Fibroblast of lung (primary cell): ENCODE results near the gene FLNB. TPM values are rescaled to one million over a fixed set of nuclear protein-coding genes. Genes with fewer than 3 reads are reported as not detected.

Experiments used
- DNase-seq, 2 donors: peaks; one replicate each; pipeline versions ENCODE4 v3.0.0 to v3.0.0-alpha.2; 2010; ENCODE audit warnings: low read depth in 2 of 2
- H2AFZ ChIP-seq: 2 replicates; pipeline ENCODE4 v1.5.1; 2012; ENCODE audit warnings: low read length, control low read depth, inconsistent platforms
- H3K27ac ChIP-seq: 2 replicates; pipeline ENCODE4 v1.5.1; 2011; ENCODE audit warnings: low read length, control low read depth; ENCODE audit not compliant: insufficient read depth
- H3K27me3 ChIP-seq: 2 replicates; pipeline ENCODE4 v1.5.1; 2011; ENCODE audit warnings: mild to moderate bottlenecking, low read length; ENCODE audit not compliant: control insufficient read depth, insufficient read depth
- H3K36me3 ChIP-seq: 2 replicates; pipeline ENCODE4 v1.5.1; 2011; ENCODE audit warnings: low read length; ENCODE audit not compliant: control insufficient read depth, insufficient read depth
- H3K4me1 ChIP-seq: 2 replicates; pipeline ENCODE4 v1.5.1; 2011; ENCODE audit warnings: low read length; ENCODE audit not compliant: control insufficient read depth, insufficient read depth; ENCODE audit errors: extremely low read depth
- H3K4me2 ChIP-seq: 2 replicates; pipeline ENCODE4 v1.5.1; 2011; ENCODE audit warnings: low read length, control low read depth; ENCODE audit not compliant: insufficient read depth; ENCODE audit errors: extremely low read depth
- H3K4me3 ChIP-seq, 4 experiments: fragments of 200-600 bp in 1 of 4; sonication (generic) in 1 of 4; replicated peaks in 1 of 4; 2 replicates each; pipeline ENCODE4 v1.5.1; 2011 to 2016; ENCODE audit warnings: low read length in 4 of 4, low read depth in 3 of 4, mild to moderate bottlenecking in 3 of 4, control low read depth in 2 of 4, inconsistent platforms in 1 of 4, mixed read lengths in 1 of 4; ENCODE audit not compliant: insufficient read depth in 1 of 4; ENCODE audit errors: control extremely low read depth in 1 of 4
- H3K79me2 ChIP-seq: 2 replicates; pipeline ENCODE4 v1.5.1; 2012; ENCODE audit warnings: mild to moderate bottlenecking, low read length, inconsistent platforms; ENCODE audit not compliant: control insufficient read depth, insufficient read depth
- H3K9ac ChIP-seq: 2 replicates; pipeline ENCODE4 v1.5.1; 2011; ENCODE audit warnings: mild to moderate bottlenecking, low read length, control low read depth; ENCODE audit not compliant: insufficient read depth
- H3K9me3 ChIP-seq: 2 replicates; pipeline ENCODE4 v1.5.1; 2012; ENCODE audit warnings: low read depth, low read length; ENCODE audit not compliant: control insufficient read depth, insufficient read depth
- H4K20me1 ChIP-seq: 2 replicates; pipeline ENCODE4 v1.5.1; 2011; ENCODE audit warnings: low read length; ENCODE audit not compliant: control insufficient read depth, insufficient read depth; ENCODE audit errors: extremely low read depth
- EZH2 ChIP-seq: IDR thresholded peaks from 2 replicates; pipeline ENCODE4 v1.5.1; 2012; ENCODE audit warnings: low read length, control low read depth, mild to moderate bottlenecking; ENCODE audit errors: missing control alignments
- polyA plus RNA-seq, 2 donors: library from polyadenylated mRNA; depleted of rRNA in 1 of 2; stranded (reverse) in 1 of 2; unstranded in 1 of 2; fragments of >200 nt; gene quantifications; 2 replicates each; pipeline ENCODE4 v1.2.1, GENCODE V29; 2011 to 2012; ENCODE audit warnings: missing spikeins in 1 of 2
- total RNA-seq: library from RNA; depleted of rRNA; stranded (reverse); fragments of >200 nt; gene quantifications from 2 replicates; pipeline ENCODE4 v1.2.1, GENCODE V29; 2014
- TF ChIP-seq, protein P1 (sequence below), 2 donors: IDR thresholded peaks in 1 of 2; conservative IDR thresholded peaks in 1 of 2; 1 replicate in 1 of 2; 2 replicates in 1 of 2; pipeline ENCODE4 v1.5.1; 2011 to 2012; ENCODE audit warnings: low read length in 2 of 2, control low read depth in 1 of 2, inconsistent platforms in 1 of 2, low read depth in 1 of 2, mild to moderate bottlenecking in 1 of 2

FLNB gene
- total and polyA plus RNA-seq, 2 donors (not counting 1 experiment from before 2014, with no cell fraction given), result 81.7 to 105 TPM

DNA sequence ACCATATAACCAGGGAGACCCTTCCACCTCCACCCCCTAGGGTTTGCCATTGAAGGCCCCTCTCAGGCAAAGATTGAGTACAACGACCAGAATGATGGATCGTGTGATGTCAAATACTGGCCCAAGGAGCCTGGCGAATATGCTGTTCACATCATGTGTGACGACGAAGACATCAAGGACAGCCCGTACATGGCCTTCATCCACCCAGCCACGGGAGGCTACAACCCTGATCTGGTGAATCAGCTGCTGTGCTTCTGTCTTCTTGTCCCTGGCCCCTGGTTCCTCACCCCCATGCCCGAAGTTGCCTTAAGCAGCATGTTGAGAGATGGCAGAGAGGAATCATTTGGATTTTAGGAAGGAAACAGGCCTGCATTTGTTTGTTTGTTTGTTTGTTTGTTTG, 98.4 kb downstream of the FLNB start:
- TF ChIP-seq EZH2, result no peak
- TF ChIP-seq, protein P1, sequence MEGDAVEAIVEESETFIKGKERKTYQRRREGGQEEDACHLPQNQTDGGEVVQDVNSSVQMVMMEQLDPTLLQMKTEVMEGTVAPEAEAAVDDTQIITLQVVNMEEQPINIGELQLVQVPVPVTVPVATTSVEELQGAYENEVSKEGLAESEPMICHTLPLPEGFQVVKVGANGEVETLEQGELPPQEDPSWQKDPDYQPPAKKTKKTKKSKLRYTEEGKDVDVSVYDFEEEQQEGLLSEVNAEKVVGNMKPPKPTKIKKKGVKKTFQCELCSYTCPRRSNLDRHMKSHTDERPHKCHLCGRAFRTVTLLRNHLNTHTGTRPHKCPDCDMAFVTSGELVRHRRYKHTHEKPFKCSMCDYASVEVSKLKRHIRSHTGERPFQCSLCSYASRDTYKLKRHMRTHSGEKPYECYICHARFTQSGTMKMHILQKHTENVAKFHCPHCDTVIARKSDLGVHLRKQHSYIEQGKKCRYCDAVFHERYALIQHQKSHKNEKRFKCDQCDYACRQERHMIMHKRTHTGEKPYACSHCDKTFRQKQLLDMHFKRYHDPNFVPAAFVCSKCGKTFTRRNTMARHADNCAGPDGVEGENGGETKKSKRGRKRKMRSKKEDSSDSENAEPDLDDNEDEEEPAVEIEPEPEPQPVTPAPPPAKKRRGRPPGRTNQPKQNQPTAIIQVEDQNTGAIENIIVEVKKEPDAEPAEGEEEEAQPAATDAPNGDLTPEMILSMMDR (conservative IDR thresholded peaks at IDR 0.05 in 1 of 2, IDR thresholded peaks at IDR 0.05 in 1 of 2; ENCODE audit: low read depth in 1 of 2, low read length in 2 of 2), result no peak
- Histone ChIP-seq H3K27me3 (no peaks in the 10 kb centered on the region), H3K4me1 (no peaks in the 10 kb centered on the region), H2AFZ (no peak overlapping the region), H3K4me3 (no peak overlapping the region), H3K79me2 (no peaks in the 10 kb centered on the region), H3K36me3 (peaks cover 25% of the 10 kb centered on the region), H4K20me1 (no peaks in the 10 kb centered on the region), H3K9ac (no peak overlapping the region), H3K27ac (no peak overlapping the region), H3K4me2 (no peak overlapping the region), H3K9me3 (no peaks in the 10 kb centered on the region)
- no peak for DNase-seq

DNA sequence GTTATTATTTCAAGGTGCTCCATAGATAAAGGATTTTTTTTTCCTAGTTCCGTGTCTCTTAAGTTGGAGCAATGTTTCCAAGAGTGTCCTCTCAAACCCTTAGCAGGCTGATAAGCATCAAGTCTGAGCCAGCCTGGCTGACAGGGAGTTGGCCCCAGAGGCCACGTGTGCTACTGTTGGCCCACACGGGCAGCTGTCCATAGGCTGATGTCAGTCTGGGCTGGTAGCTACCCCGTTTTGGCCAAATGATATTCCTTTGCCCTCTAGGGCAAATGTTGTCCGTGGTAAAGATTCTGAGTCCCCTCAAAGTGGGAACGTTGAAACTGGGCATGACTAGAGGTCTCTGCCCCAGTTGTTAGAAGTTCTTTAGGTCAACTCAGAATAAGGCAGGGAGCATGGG, 99.4 kb downstream of the FLNB start:
- Histone ChIP-seq H3K27me3 (no peaks in the 10 kb centered on the region), H4K20me1 (no peaks in the 10 kb centered on the region), H3K9me3 (no peaks in the 10 kb centered on the region), H3K4me2 (no peak overlapping the region), H3K4me3 (no peak overlapping the region), H3K27ac (no peak overlapping the region), H3K4me1 (no peaks in the 10 kb centered on the region), H3K79me2 (no peaks in the 10 kb centered on the region), H2AFZ (no peak overlapping the region), H3K9ac (no peak overlapping the region), H3K36me3 (peaks cover 28% of the 10 kb centered on the region)
- no peak for DNase-seq
- TF ChIP-seq, protein P1 (conservative IDR thresholded peaks at IDR 0.05 in 1 of 2, IDR thresholded peaks at IDR 0.05 in 1 of 2; ENCODE audit: low read depth in 1 of 2, low read length in 2 of 2), result no peak
- TF ChIP-seq EZH2, result no peak

DNA sequence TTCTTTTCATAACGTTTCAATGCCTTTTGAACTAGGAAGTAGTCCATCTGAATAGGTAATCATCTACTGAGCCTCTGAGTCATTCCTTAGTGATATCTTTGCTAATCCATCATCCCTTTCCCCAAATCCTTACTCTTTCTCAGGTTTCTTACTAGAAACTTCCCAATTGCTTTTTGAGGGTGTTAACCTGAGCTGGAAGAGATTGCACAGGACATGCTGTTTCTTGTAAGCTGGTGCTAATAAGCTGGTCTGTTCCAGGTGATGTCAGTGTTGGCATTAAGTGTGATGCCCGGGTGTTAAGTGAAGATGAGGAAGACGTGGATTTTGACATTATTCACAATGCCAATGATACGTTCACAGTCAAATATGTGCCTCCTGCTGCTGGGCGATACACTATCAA, 101.5 kb downstream of the FLNB start:
- no peak for TF ChIP-seq EZH2
- TF ChIP-seq, protein P1 (conservative IDR thresholded peaks at IDR 0.05 in 1 of 2, IDR thresholded peaks at IDR 0.05 in 1 of 2; ENCODE audit: low read depth in 1 of 2, low read length in 2 of 2), result no peak
- no peak overlapping the region for H3K4me2 ChIP-seq
- H3K27me3 ChIP-seq, result no peaks in the 10 kb centered on the region
- no peak overlapping the region for H3K27ac ChIP-seq
- no peak for DNase-seq
- H3K9ac ChIP-seq, result no peak overlapping the region
- no peaks in the 10 kb centered on the region for H3K4me1 ChIP-seq
- no peaks in the 10 kb centered on the region for H3K9me3 ChIP-seq
- H2AFZ ChIP-seq, result no peak overlapping the region
- H3K4me3 ChIP-seq, result no peak overlapping the region
- peaks cover 30% of the 10 kb centered on the region for H3K36me3 ChIP-seq
- H3K79me2 ChIP-seq, result no peaks in the 10 kb centered on the region
- H4K20me1 ChIP-seq, result no peaks in the 10 kb centered on the region
